WTC11 (cell line): ENCODE measurements around the gene TNFAIP8L3. TPM values are rescaled to one million over a fixed set of nuclear protein-coding genes. Genes with fewer than 3 reads are reported as not detected.

Experiments used
- ATAC-seq: fragments of 200-7000 bp; cut with Tn5 transposase; 2 replicates; pipeline ENCODE4 v1.10.0; 2021; ENCODE audit warnings: mild to moderate bottlenecking, moderate library complexity
- CTCF ChIA-PET: fragments of 300-600 bp; sonication (Branson Sonifier 250); formaldehyde crosslinking; loops from one replicate; lab custom pipeline; 2021; ENCODE audit warnings: antibody characterized with exemption; lab: Charles Lee
- POLR2A ChIA-PET: fragments of 350-600 bp; sonication (Branson Sonifier 250); formaldehyde crosslinking; loops from one replicate; lab custom pipeline; 2021; ENCODE audit warnings: antibody characterized with exemption; lab: Charles Lee
- DNase-seq: peaks from one replicate; pipeline ENCODE4 v3.0.0; 2021; ENCODE audit warnings: low spot score
- H3K27ac Mint-ChIP-seq: 2 replicates; pipeline ENCODE4 v1.8.0; 2021; ENCODE audit warnings: mixed read lengths
- H3K27me3 Mint-ChIP-seq: 2 replicates; pipeline ENCODE4 v1.8.0; 2021; ENCODE audit warnings: low read depth, mild to moderate bottlenecking, moderate library complexity, mixed read lengths
- H3K36me3 Mint-ChIP-seq: 2 replicates; pipeline ENCODE4 v1.8.0; 2021; ENCODE audit warnings: mixed read lengths
- H3K4me1 Mint-ChIP-seq: 2 replicates; pipeline ENCODE4 v1.8.0; 2022; ENCODE audit warnings: mixed read lengths
- H3K4me3 Mint-ChIP-seq: 2 replicates; pipeline ENCODE4 v1.8.0; 2021; ENCODE audit warnings: mild to moderate bottlenecking, moderate library complexity, mixed read lengths
- H3K9me3 Mint-ChIP-seq: 2 replicates; pipeline ENCODE4 v1.8.0; 2021; ENCODE audit warnings: mixed read lengths
- E2F1 ChIP-seq: sonication (generic); formaldehyde crosslinking; IDR thresholded peaks from 2 replicates; pipeline ENCODE4 v1.8.0; 2022; ENCODE audit warnings: mild to moderate bottlenecking, missing genetic modification reagents
- ELF4 ChIP-seq: sonication (generic); formaldehyde crosslinking; IDR thresholded peaks from 2 replicates; pipeline ENCODE4 v1.8.1; 2022; ENCODE audit warnings: low read depth, mild to moderate bottlenecking, moderate library complexity, missing genetic modification reagents
- FOXP4 ChIP-seq: sonication (generic); formaldehyde crosslinking; IDR thresholded peaks from 2 replicates; pipeline ENCODE4 v1.8.0; 2022; ENCODE audit warnings: mild to moderate bottlenecking, missing genetic modification reagents
- NR1H2 ChIP-seq: sonication (generic); formaldehyde crosslinking; IDR thresholded peaks from 2 replicates; pipeline ENCODE4 v1.9.0; 2021; ENCODE audit warnings: mild to moderate bottlenecking, moderate library complexity, missing genetic modification reagents
- PRRX2 ChIP-seq: fragments of 250-450 bp; sonication (Bioruptor Pico); IDR thresholded peaks from 2 replicates; pipeline ENCODE4 v1.8.0; 2021; ENCODE audit warnings: mild to moderate bottlenecking
- RELA ChIP-seq: sonication (generic); formaldehyde crosslinking; IDR thresholded peaks from 2 replicates; pipeline ENCODE4 v1.8.1; 2022; ENCODE audit warnings: missing genetic modification reagents, mild to moderate bottlenecking, borderline replicate concordance
- SMAD4 ChIP-seq: sonication (generic); formaldehyde crosslinking; IDR thresholded peaks from 2 replicates; pipeline ENCODE4 v1.8.0; 2022; ENCODE audit warnings: mild to moderate bottlenecking, missing genetic modification reagents
- SOX15 ChIP-seq: fragments of 250-450 bp; sonication (Bioruptor Pico); IDR thresholded peaks from 2 replicates; pipeline ENCODE4 v1.9.0; 2021; ENCODE audit warnings: mild to moderate bottlenecking
- ZNF121 ChIP-seq: sonication (generic); formaldehyde crosslinking; IDR thresholded peaks from 2 replicates; pipeline ENCODE4 v1.8.0; 2023; ENCODE audit warnings: missing genetic modification reagents
- ZNF396 ChIP-seq: fragments of 250-450 bp; sonication (Bioruptor Pico); IDR thresholded peaks from 2 replicates; pipeline ENCODE4 v1.8.0; 2021; ENCODE audit warnings: mild to moderate bottlenecking, moderate library complexity, borderline replicate concordance
- ZNF671 ChIP-seq: fragments of 250-450 bp; sonication (Bioruptor Pico); IDR thresholded peaks from 2 replicates; pipeline ENCODE4 v1.8.0; 2021; ENCODE audit warnings: mild to moderate bottlenecking
- ZSCAN18 ChIP-seq: fragments of 250-450 bp; sonication (Bioruptor Pico); IDR thresholded peaks from 2 replicates; pipeline ENCODE4 v2.1.2; 2022; ENCODE audit warnings: mild to moderate bottlenecking, moderate library complexity
- total RNA-seq: library from RNA; stranded (reverse); gene quantifications from 3 replicates; pipeline ENCODE4 v1.2.3, GENCODE V29; 2021
- TF ChIP-seq, protein P1 (sequence below): sonication (generic); formaldehyde crosslinking; IDR thresholded peaks from 2 replicates; pipeline ENCODE4 v1.8.0; 2022; ENCODE audit warnings: mild to moderate bottlenecking, missing genetic modification reagents
- TF ChIP-seq, protein P2 (sequence below): fragments of 250-450 bp; sonication (Bioruptor Pico); IDR thresholded peaks from 2 replicates; pipeline ENCODE4 v1.9.0; 2021; ENCODE audit warnings: mild to moderate bottlenecking
- TF ChIP-seq, protein P3 (sequence below): sonication (generic); formaldehyde crosslinking; IDR thresholded peaks from 2 replicates; pipeline ENCODE4 v1.8.0; 2023; ENCODE audit warnings: mild to moderate bottlenecking, missing genetic modification reagents

The TNFAIP8L3 gene
- total RNA-seq, 1 experiment from 2014 or later: 0.39 TPM

- H3K4me3 Mint-ChIP-seq: no peak overlapping the region
- ATAC-seq (no peak), DNase-seq (no peak)
- ChIA-PET CTCF (no interaction called here), POLR2A (no interaction called here)
- H3K4me1 Mint-ChIP-seq: peaks cover 27% of the 10 kb centered on the region
- H3K9me3 Mint-ChIP-seq: no peaks in the 10 kb centered on the region
- H3K27ac Mint-ChIP-seq: no peak overlapping the region
- peaks cover 4% of the 10 kb centered on the region; the same call in 1 of the 2 replicates for H3K36me3 Mint-ChIP-seq
- peaks cover 62% of the 10 kb centered on the region for H3K27me3 Mint-ChIP-seq
- no peak for TF ChIP-seq NR1H2 (CRISPR knock-in tag)
- TF ChIP-seq, protein P1, sequence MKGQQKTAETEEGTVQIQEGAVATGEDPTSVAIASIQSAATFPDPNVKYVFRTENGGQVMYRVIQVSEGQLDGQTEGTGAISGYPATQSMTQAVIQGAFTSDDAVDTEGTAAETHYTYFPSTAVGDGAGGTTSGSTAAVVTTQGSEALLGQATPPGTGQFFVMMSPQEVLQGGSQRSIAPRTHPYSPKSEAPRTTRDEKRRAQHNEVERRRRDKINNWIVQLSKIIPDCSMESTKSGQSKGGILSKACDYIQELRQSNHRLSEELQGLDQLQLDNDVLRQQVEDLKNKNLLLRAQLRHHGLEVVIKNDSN: no peak
- TF ChIP-seq FOXP4 (CRISPR knock-in tag): no peak
- TF ChIP-seq, protein P2, sequence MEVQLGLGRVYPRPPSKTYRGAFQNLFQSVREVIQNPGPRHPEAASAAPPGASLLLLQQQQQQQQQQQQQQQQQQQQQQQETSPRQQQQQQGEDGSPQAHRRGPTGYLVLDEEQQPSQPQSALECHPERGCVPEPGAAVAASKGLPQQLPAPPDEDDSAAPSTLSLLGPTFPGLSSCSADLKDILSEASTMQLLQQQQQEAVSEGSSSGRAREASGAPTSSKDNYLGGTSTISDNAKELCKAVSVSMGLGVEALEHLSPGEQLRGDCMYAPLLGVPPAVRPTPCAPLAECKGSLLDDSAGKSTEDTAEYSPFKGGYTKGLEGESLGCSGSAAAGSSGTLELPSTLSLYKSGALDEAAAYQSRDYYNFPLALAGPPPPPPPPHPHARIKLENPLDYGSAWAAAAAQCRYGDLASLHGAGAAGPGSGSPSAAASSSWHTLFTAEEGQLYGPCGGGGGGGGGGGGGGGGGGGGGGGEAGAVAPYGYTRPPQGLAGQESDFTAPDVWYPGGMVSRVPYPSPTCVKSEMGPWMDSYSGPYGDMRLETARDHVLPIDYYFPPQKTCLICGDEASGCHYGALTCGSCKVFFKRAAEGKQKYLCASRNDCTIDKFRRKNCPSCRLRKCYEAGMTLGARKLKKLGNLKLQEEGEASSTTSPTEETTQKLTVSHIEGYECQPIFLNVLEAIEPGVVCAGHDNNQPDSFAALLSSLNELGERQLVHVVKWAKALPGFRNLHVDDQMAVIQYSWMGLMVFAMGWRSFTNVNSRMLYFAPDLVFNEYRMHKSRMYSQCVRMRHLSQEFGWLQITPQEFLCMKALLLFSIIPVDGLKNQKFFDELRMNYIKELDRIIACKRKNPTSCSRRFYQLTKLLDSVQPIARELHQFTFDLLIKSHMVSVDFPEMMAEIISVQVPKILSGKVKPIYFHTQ (CRISPR knock-in tag): no peak
- TF ChIP-seq ZNF121 (CRISPR knock-in tag): no peak
- TF ChIP-seq PRRX2 (CRISPR knock-in tag): no peak
- no peak for TF ChIP-seq ZSCAN18
- TF ChIP-seq ELF4: no peak
- TF ChIP-seq RELA (CRISPR knock-in tag): no peak
- no peak for TF ChIP-seq SOX15 (CRISPR knock-in tag)
- no peak for TF ChIP-seq ZNF671 (CRISPR knock-in tag)
- TF ChIP-seq SMAD4: no peak
- TF ChIP-seq ZNF396 (CRISPR knock-in tag): no peak
- no peak for TF ChIP-seq E2F1 (CRISPR knock-in tag)
- TF ChIP-seq, protein P3, sequence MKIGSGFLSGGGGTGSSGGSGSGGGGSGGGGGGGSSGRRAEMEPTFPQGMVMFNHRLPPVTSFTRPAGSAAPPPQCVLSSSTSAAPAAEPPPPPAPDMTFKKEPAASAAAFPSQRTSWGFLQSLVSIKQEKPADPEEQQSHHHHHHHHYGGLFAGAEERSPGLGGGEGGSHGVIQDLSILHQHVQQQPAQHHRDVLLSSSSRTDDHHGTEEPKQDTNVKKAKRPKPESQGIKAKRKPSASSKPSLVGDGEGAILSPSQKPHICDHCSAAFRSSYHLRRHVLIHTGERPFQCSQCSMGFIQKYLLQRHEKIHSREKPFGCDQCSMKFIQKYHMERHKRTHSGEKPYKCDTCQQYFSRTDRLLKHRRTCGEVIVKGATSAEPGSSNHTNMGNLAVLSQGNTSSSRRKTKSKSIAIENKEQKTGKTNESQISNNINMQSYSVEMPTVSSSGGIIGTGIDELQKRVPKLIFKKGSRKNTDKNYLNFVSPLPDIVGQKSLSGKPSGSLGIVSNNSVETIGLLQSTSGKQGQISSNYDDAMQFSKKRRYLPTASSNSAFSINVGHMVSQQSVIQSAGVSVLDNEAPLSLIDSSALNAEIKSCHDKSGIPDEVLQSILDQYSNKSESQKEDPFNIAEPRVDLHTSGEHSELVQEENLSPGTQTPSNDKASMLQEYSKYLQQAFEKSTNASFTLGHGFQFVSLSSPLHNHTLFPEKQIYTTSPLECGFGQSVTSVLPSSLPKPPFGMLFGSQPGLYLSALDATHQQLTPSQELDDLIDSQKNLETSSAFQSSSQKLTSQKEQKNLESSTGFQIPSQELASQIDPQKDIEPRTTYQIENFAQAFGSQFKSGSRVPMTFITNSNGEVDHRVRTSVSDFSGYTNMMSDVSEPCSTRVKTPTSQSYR (CRISPR knock-in tag): no peak
These were observed 4.0 kb downstream of the TNFAIP8L3 start for GRCh38 chr15:51090753-51091152.
